Measurements from ENCODE around the gene RBM20. TPM values are rescaled to one million over a fixed set of nuclear protein-coding genes. Genes with fewer than 3 reads are reported as not detected.
A peak's percentile ranks its signal among the peaks of the same experiment; 100 is the strongest.

Gene RBM20
- total and polyA plus RNA-seq, 2 of the 13 experiments (the other 11 are each of a cell fraction or from before 2014, with no cell fraction given) = 0.02 to 0.22 TPM

- TF ChIP-seq ZBTB39 (CRISPR knock-in tag; IDR thresholded peaks at IDR 0.05) (no peak), ZNF253 (CRISPR knock-in tag; IDR thresholded peaks at IDR 0.05; ENCODE audit: borderline replicate concordance) (no peak), SAFB2 (CRISPR knock-in tag; IDR thresholded peaks at IDR 0.05; ENCODE audit: borderline replicate concordance, low read depth) (no peak), TFDP1 (CRISPR knock-in tag; IDR thresholded peaks at IDR 0.05; ENCODE audit: borderline replicate concordance) (no peak), PCBP1 (IDR thresholded peaks at IDR 0.05; ENCODE audit: borderline replicate concordance, low read depth, low read length) (no peak), ZBTB3 (CRISPR knock-in tag; IDR thresholded peaks at IDR 0.05; ENCODE audit: borderline replicate concordance, low read depth) (no peak), TOE1 (CRISPR knock-in tag; IDR thresholded peaks at IDR 0.05) (no peak), ZNF292 (CRISPR knock-in tag; IDR thresholded peaks at IDR 0.05; ENCODE audit: borderline replicate concordance, low read depth) (peak; percentile 57; the same call in 1 of the 2 replicates), SRY (CRISPR knock-in tag; IDR thresholded peaks at IDR 0.05) (no peak), NFKB2 (CRISPR knock-in tag; IDR thresholded peaks at IDR 0.05; ENCODE audit: borderline replicate concordance) (no peak), ZNF142 (CRISPR knock-in tag; IDR thresholded peaks at IDR 0.05) (no peak), ZNF678 (CRISPR knock-in tag; IDR thresholded peaks at IDR 0.05) (no peak), CHD4 (IDR thresholded peaks at IDR 0.05; ENCODE audit: borderline replicate concordance, low read length) (no peak), ZNF589 (CRISPR knock-in tag; conservative IDR thresholded peaks at IDR 0.05) (no peak), ZNF468 (CRISPR knock-in tag; IDR thresholded peaks at IDR 0.05) (no peak), ZSCAN9 (CRISPR knock-in tag; IDR thresholded peaks at IDR 0.05; ENCODE audit: borderline replicate concordance) (0 out of 2 replicates have a peak, but pooled peaks have one; percentile 56), LBX2 (CRISPR knock-in tag; IDR thresholded peaks at IDR 0.05; ENCODE audit: borderline replicate concordance) (no peak), ZNF350 (CRISPR knock-in tag; IDR thresholded peaks at IDR 0.05; ENCODE audit: borderline replicate concordance, low read depth) (no peak)
Observed at GRCh38 chr10:110843796-110844616, 199.9 kb downstream of the RBM20 start (continued).
